Vagina (tissue), 2 donors: ENCODE data around the gene GPATCH11.

ENCODE experiments used
- CTCF ChIP-seq, 3 experiments: fragments of 450-650 bp in 2 of 3; fragments of 200-600 bp in 1 of 3; sonication (generic) in 1 of 3; IDR thresholded peaks; one replicate each; pipeline ENCODE4 v1.5.1; 2017 to 2019; ENCODE audit warnings: antibody characterized with exemption in 3 of 3, mild to moderate bottlenecking in 2 of 3, moderate library complexity in 2 of 3
- POLR2A ChIP-seq, 2 donors: fragments of 450-650 bp; IDR thresholded peaks; one replicate each; pipeline ENCODE4 v1.6.1; 2017; ENCODE audit warnings: antibody characterized with exemption in 2 of 2, mild to moderate bottlenecking in 2 of 2, moderate library complexity in 2 of 2

GRCh38 chr2:37146062-37146461 is 61.7 kb downstream of the GPATCH11 start:
- TF ChIP-seq CTCF (IDR thresholded peaks at IDR 0.05) (no peak), POLR2A (IDR thresholded peaks at IDR 0.05) (no peak)
